Measurements from ENCODE around the gene CLPTM1L.
"Not testable (repeated sequence)": the region's sequence is repeated elsewhere in the genome, so short reads cannot be mapped to it uniquely, and the experiment has no call there.

Gene CLPTM1L

DNA sequence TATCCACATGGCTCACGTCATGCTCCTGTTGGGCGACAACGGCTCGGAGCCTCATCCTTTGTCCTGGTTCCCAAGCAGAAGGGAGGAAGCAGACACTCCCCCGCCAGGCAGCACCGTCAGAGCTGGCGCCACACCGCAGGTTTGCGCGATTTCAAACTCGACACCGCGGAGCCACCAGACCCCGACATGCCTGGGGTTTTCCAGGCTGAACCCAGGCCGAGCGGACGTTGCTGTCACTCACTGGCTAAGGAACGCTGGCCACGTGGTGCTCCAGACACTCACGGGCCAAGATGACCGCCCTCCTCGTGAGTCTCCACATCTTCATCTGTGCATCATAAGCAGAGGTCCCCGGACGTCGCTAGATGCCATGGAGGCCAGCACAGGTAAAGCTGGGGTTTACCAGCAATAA, 59.0 kb downstream of the CLPTM1L start:
- Histone ChIP-seq H3K79me2 (ENCODE audit: insufficient read depth, low read length) (no peaks in the 10 kb centered on the region), H3K27me3 (ENCODE audit: insufficient read depth, low read length, poor library complexity, severe bottlenecking) (no peaks in the 10 kb centered on the region), H3K36me3 (ENCODE audit: insufficient read depth, low read length) (no peaks in the 10 kb centered on the region), H3K4me1 (ENCODE audit: insufficient read depth, low read length, poor library complexity, severe bottlenecking) (no peaks in the 10 kb centered on the region), H4K20me1 (ENCODE audit: insufficient read depth, low read length, poor library complexity, severe bottlenecking) (no peaks in the 10 kb centered on the region), H3K9ac (ENCODE audit: low read depth, low read length, poor library complexity, severe bottlenecking) (no peak overlapping the region), H3F3A (ENCODE audit: low read depth) (no peaks in the 10 kb centered on the region), H2AFZ (ENCODE audit: low read length) (no peak overlapping the region), H3K4me2 (ENCODE audit: low read depth, low read length, poor library complexity, severe bottlenecking) (no peak overlapping the region), H3K9me2 (replicated peaks; ENCODE audit: low read depth, low read length) (no peaks in the 10 kb centered on the region), H3K9me3 (ENCODE audit: insufficient read depth, low read depth, low read length) (no peaks in the 10 kb centered on the region), H3K4me3 (ENCODE audit: low read length, poor library complexity, severe bottlenecking) (no peak overlapping the region)
- TF ChIP-seq, protein P1, sequence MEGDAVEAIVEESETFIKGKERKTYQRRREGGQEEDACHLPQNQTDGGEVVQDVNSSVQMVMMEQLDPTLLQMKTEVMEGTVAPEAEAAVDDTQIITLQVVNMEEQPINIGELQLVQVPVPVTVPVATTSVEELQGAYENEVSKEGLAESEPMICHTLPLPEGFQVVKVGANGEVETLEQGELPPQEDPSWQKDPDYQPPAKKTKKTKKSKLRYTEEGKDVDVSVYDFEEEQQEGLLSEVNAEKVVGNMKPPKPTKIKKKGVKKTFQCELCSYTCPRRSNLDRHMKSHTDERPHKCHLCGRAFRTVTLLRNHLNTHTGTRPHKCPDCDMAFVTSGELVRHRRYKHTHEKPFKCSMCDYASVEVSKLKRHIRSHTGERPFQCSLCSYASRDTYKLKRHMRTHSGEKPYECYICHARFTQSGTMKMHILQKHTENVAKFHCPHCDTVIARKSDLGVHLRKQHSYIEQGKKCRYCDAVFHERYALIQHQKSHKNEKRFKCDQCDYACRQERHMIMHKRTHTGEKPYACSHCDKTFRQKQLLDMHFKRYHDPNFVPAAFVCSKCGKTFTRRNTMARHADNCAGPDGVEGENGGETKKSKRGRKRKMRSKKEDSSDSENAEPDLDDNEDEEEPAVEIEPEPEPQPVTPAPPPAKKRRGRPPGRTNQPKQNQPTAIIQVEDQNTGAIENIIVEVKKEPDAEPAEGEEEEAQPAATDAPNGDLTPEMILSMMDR (conservative IDR thresholded peaks at IDR 0.05; ENCODE audit: low read length), result no peak
- TF ChIP-seq EZH2phosphoT487 (IDR thresholded peaks at IDR 0.05; ENCODE audit: borderline replicate concordance), result no peak

DNA sequence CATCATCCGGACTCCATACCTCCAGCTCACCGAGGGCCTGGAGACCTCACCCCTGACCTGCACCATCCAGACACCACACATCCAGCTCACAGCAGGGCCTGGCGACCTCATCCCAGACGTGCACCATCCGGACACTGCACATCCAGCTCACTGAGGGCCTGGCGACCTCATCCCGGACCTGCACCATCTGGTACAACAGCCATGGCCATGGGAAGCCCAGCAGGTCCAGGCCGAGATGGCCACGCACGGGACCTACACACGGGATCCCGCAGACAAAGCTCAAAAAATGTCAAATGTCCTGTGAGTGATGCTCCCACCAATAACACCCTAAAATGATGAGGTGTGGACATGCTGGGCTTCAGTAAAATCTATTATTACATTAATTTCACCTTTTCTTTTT, 59.8 kb downstream of the CLPTM1L start:
- Histone ChIP-seq H3K27me3 (ENCODE audit: insufficient read depth, low read length, poor library complexity, severe bottlenecking) (no peaks in the 10 kb centered on the region), H3K79me2 (ENCODE audit: insufficient read depth, low read length) (no peaks in the 10 kb centered on the region), H3K9me3 (ENCODE audit: insufficient read depth, low read depth, low read length) (no peaks in the 10 kb centered on the region), H3K4me3 (ENCODE audit: low read length, poor library complexity, severe bottlenecking) (no peak overlapping the region), H2AFZ (ENCODE audit: low read length) (no peak overlapping the region), H3K4me1 (ENCODE audit: insufficient read depth, low read length, poor library complexity, severe bottlenecking) (no peaks in the 10 kb centered on the region), H3K9me2 (replicated peaks; ENCODE audit: low read depth, low read length) (no peaks in the 10 kb centered on the region), H4K20me1 (ENCODE audit: insufficient read depth, low read length, poor library complexity, severe bottlenecking) (no peaks in the 10 kb centered on the region), H3K4me2 (ENCODE audit: low read depth, low read length, poor library complexity, severe bottlenecking) (no peak overlapping the region), H3K36me3 (ENCODE audit: insufficient read depth, low read length) (no peaks in the 10 kb centered on the region), H3K9ac (ENCODE audit: low read depth, low read length, poor library complexity, severe bottlenecking) (no peak overlapping the region), H3F3A (ENCODE audit: low read depth) (no peaks in the 10 kb centered on the region)
- no peak for TF ChIP-seq EZH2phosphoT487 (IDR thresholded peaks at IDR 0.05; ENCODE audit: borderline replicate concordance)
- TF ChIP-seq, protein P1 (conservative IDR thresholded peaks at IDR 0.05; ENCODE audit: low read length), result no peak

DNA sequence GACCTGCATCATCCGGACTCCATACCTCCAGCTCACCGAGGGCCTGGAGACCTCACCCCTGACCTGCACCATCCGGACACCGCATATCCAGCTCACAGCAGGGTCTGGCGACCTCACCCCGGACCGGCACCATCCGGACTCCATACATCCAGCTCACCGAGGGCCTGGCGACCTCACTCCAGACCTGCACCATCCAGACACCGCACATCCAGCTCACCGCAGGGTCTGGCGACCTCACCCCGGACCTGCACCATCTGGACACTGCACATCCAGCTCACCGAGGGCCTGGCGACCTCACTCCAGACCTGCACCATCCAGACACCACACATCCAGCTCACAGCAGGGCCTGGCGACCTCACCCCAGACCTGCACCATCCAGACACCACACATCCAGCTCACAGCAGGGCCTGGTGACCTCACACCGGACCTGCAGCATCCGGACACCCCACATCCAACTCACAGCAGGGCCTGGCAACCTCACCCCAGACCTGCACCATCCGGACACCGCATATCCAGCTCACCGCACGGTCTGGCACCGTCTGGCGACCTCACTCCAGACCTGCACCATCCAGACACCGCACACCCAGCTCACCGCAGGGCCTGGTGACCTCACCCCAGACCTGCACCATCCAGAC, 60.4 kb downstream of the CLPTM1L start:
- not testable (repeated sequence) for H3K79me2 ChIP-seq (ENCODE audit: insufficient read depth, low read length); H3K27me3 ChIP-seq (ENCODE audit: insufficient read depth, low read length, poor library complexity, severe bottlenecking); H4K20me1 ChIP-seq (ENCODE audit: insufficient read depth, low read length, poor library complexity, severe bottlenecking)

DNA sequence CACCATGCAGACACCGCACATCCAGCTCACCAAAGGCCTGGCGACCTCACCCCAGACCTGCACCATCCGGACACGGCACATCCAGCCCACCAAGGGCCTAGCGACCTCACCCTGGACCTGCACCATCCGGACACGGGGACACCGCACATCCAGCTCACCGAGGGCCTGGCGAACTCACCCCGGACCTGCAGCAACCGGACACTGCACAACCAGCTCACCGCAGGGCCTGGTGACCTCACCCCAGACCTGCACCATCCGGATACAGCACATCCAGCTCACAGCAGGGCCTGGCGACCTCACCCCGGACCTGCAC, 61.2 kb downstream of the CLPTM1L start:
- H3K4me1 ChIP-seq (ENCODE audit: insufficient read depth, low read length, poor library complexity, severe bottlenecking); H3K27me3 ChIP-seq (ENCODE audit: insufficient read depth, low read length, poor library complexity, severe bottlenecking); H3K36me3 ChIP-seq (ENCODE audit: insufficient read depth, low read length); H4K20me1 ChIP-seq (ENCODE audit: insufficient read depth, low read length, poor library complexity, severe bottlenecking); H3K4me3 ChIP-seq (ENCODE audit: low read length, poor library complexity, severe bottlenecking); H3K79me2 ChIP-seq (ENCODE audit: insufficient read depth, low read length); H3K9ac ChIP-seq (ENCODE audit: low read depth, low read length, poor library complexity, severe bottlenecking); H3K9me3 ChIP-seq (ENCODE audit: insufficient read depth, low read depth, low read length); H2AFZ ChIP-seq (ENCODE audit: low read length); H3F3A ChIP-seq (ENCODE audit: low read depth); H3K4me2 ChIP-seq (ENCODE audit: low read depth, low read length, poor library complexity, severe bottlenecking); H3K9me2 ChIP-seq (replicated peaks; ENCODE audit: low read depth, low read length): not testable (repeated sequence)

More for the DNA sequence above, 60.4 kb downstream of the CLPTM1L start:
- H3K9ac ChIP-seq (ENCODE audit: low read depth, low read length, poor library complexity, severe bottlenecking); H3K4me3 ChIP-seq (ENCODE audit: low read length, poor library complexity, severe bottlenecking); H2AFZ ChIP-seq (ENCODE audit: low read length); H3F3A ChIP-seq (ENCODE audit: low read depth); H3K4me2 ChIP-seq (ENCODE audit: low read depth, low read length, poor library complexity, severe bottlenecking); H3K9me3 ChIP-seq (ENCODE audit: insufficient read depth, low read depth, low read length); H3K9me2 ChIP-seq (replicated peaks; ENCODE audit: low read depth, low read length); H3K4me1 ChIP-seq (ENCODE audit: insufficient read depth, low read length, poor library complexity, severe bottlenecking); H3K36me3 ChIP-seq (ENCODE audit: insufficient read depth, low read length): not testable (repeated sequence)

DNA sequence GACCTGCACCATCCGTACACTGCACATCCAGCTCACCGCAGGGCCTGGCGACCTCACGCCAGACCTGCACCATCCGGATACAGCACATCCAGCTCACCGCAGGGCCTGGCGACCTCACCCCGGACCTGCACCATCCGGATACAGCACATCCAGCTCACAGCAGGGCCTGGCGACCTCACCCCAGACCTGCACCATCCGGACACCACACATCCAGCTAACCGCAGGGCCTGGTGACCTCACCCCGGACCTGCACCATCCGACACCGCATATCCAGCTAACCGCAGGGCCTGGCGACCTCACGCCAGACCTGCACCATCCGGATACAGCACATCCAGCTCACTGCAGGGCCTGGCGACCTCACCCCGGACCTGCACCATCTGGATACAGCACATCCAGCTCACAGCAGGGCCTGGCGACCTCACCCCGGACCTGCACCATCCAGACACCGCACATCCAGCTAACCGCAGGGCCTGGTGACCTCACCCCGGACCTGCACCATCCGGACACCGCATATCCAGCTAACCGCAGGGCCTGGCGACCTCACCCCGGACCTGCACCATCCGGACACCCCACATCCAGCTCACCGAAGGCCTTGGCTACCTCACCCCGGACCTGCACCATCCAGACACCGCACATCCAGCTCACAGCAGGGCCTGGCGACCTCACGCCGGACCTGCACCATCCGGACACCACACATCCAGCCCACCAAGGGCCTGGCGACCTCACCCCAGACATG, 61.7 kb downstream of the CLPTM1L start:
- H3K9ac ChIP-seq (ENCODE audit: low read depth, low read length, poor library complexity, severe bottlenecking); H2AFZ ChIP-seq (ENCODE audit: low read length); H3K9me2 ChIP-seq (replicated peaks; ENCODE audit: low read depth, low read length); H4K20me1 ChIP-seq (ENCODE audit: insufficient read depth, low read length, poor library complexity, severe bottlenecking); H3F3A ChIP-seq (ENCODE audit: low read depth); H3K4me2 ChIP-seq (ENCODE audit: low read depth, low read length, poor library complexity, severe bottlenecking); H3K79me2 ChIP-seq (ENCODE audit: insufficient read depth, low read length); H3K27me3 ChIP-seq (ENCODE audit: insufficient read depth, low read length, poor library complexity, severe bottlenecking); H3K4me3 ChIP-seq (ENCODE audit: low read length, poor library complexity, severe bottlenecking); H3K9me3 ChIP-seq (ENCODE audit: insufficient read depth, low read depth, low read length); H3K4me1 ChIP-seq (ENCODE audit: insufficient read depth, low read length, poor library complexity, severe bottlenecking); H3K36me3 ChIP-seq (ENCODE audit: insufficient read depth, low read length): not testable (repeated sequence)

All from Loucy (cell line).